ENCODE data around the gene MAB21L3. TPM values are rescaled to one million over a fixed set of nuclear protein-coding genes. Genes with fewer than 3 reads are reported as not detected.

Gene MAB21L3
- total and polyA plus RNA-seq, 2 donors (not counting 3 experiments of a cell fraction or from before 2014, with no cell fraction given) = not detected

DNA sequence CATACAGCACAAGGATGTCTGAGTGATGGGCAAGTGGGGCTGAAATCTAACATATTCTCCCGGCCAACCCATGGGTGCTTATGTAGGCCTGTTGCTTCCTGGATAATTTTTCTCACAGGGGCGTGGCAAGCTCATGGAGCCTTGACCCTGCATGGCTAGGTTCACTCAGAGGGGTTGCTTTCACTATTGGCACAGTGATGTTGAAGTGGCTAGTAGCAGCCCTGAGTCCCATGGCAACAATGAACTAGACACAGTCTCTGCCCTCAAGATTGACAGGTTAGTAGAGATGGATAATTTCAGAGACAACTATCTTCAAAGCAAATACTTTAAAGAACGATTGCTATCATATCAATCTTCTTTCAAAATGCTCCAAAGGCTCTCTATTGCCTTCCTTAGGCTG is 6.5 kb upstream of the MAB21L3 start:
- Histone ChIP-seq H3K79me2 (ENCODE audit: control insufficient read depth, insufficient read depth, low read length) (no peaks in the 10 kb centered on the region), H3K9me3 (replicated peaks; ENCODE audit: control insufficient read depth, insufficient read depth, low read length) (no peaks in the 10 kb centered on the region), H3K4me3 (replicated peaks in 1 of 3; ENCODE audit: insufficient read depth in 1 of 3, low read depth in 1 of 3, low read length in 3 of 3) (no peak overlapping the region), H3K36me3 (ENCODE audit: control insufficient read depth in 2 of 2, extremely low read depth in 1 of 2, insufficient read depth in 2 of 2, low read length in 2 of 2) (no peaks in the 10 kb centered on the region), H3K27ac (ENCODE audit: insufficient read depth, low read depth, low read length) (no peak overlapping the region), H4K20me1 (replicated peaks; ENCODE audit: control insufficient read depth, extremely low read depth, insufficient read depth, low read length) (no peaks in the 10 kb centered on the region), H3K4me1 (ENCODE audit: control insufficient read depth, extremely low read depth, insufficient read depth, low read length) (no peaks in the 10 kb centered on the region), H3K9ac (replicated peaks; ENCODE audit: extremely low read depth, insufficient read depth, low read length) (no peak overlapping the region), H3K9me1 (replicated peaks; ENCODE audit: control insufficient read depth, extremely low read depth, insufficient read depth, low read length) (no peaks in the 10 kb centered on the region), H3K27me3 (ENCODE audit: control insufficient read depth in 2 of 2, insufficient read depth in 2 of 2, low read length in 2 of 2) (no peaks in the 10 kb centered on the region), H3K4me2 (ENCODE audit: insufficient read depth, low read length) (no peak overlapping the region), H2AFZ (ENCODE audit: low read depth, low read length) (no peak overlapping the region)
- no peak for DNase-seq (ENCODE audit: low read depth, low spot score)
- ChIA-PET CTCF (interaction anchor here (0.7 kb wide), 1 partner anchor 18 kb away, joined by 3 read pairs; no protein-coding TSS in a partner anchor), POLR2A (no interaction called here)
- no peak for TF ChIP-seq MYC (IDR thresholded peaks at IDR 0.05; ENCODE audit: low read depth, low read length)
- TF ChIP-seq FOS (IDR thresholded peaks at IDR 0.05; ENCODE audit: borderline replicate concordance, insufficient read depth, low read length) = no peak
- TF ChIP-seq, protein P1, sequence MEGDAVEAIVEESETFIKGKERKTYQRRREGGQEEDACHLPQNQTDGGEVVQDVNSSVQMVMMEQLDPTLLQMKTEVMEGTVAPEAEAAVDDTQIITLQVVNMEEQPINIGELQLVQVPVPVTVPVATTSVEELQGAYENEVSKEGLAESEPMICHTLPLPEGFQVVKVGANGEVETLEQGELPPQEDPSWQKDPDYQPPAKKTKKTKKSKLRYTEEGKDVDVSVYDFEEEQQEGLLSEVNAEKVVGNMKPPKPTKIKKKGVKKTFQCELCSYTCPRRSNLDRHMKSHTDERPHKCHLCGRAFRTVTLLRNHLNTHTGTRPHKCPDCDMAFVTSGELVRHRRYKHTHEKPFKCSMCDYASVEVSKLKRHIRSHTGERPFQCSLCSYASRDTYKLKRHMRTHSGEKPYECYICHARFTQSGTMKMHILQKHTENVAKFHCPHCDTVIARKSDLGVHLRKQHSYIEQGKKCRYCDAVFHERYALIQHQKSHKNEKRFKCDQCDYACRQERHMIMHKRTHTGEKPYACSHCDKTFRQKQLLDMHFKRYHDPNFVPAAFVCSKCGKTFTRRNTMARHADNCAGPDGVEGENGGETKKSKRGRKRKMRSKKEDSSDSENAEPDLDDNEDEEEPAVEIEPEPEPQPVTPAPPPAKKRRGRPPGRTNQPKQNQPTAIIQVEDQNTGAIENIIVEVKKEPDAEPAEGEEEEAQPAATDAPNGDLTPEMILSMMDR (IDR thresholded peaks at IDR 0.05; ENCODE audit: extremely low read depth in 1 of 2, insufficient read depth in 1 of 2, low read depth in 1 of 2, low read length in 2 of 2) = no peak
- no peak for TF ChIP-seq GATA2 (IDR thresholded peaks at IDR 0.05; ENCODE audit: insufficient read depth, insufficient read length, low read depth, low read length)
- no peak for TF ChIP-seq POLR2A (IDR thresholded peaks at IDR 0.05; ENCODE audit: low read depth, low read length)
- TF ChIP-seq JUN (IDR thresholded peaks at IDR 0.05; ENCODE audit: borderline replicate concordance, insufficient read depth, insufficient read length, low read depth) = no peak
- TF ChIP-seq POLR2AphosphoS5 (IDR thresholded peaks at IDR 0.05; ENCODE audit: insufficient read depth, low read depth, low read length) = no peak
- no peak for TF ChIP-seq EZH2 (IDR thresholded peaks at IDR 0.05; ENCODE audit: borderline replicate concordance, low read depth, low read length, severe bottlenecking)
- FAIRE-seq = no peak
- no TSS peak for BruUV-seq (replicated peaks)
- intact Hi-C loops (cut with micrococcal nuclease) = no loop called here
- dilution Hi-C loops (cut with MboI; ENCODE audit: extremely low pct_ligation_motif_present, low sequenced_read_pairs) = no loop called here

All from endothelial cell of umbilical vein (primary cell).